IPS-11a (cell line): ENCODE results near the gene SLC17A2.

Experiments
- H3K4me3 ChIP-seq: one replicate; pipeline ENCODE4 v1.5.1; 2013; ENCODE audit warnings: low read depth, low read length, control low read depth

SLC17A2 gene, protein sequence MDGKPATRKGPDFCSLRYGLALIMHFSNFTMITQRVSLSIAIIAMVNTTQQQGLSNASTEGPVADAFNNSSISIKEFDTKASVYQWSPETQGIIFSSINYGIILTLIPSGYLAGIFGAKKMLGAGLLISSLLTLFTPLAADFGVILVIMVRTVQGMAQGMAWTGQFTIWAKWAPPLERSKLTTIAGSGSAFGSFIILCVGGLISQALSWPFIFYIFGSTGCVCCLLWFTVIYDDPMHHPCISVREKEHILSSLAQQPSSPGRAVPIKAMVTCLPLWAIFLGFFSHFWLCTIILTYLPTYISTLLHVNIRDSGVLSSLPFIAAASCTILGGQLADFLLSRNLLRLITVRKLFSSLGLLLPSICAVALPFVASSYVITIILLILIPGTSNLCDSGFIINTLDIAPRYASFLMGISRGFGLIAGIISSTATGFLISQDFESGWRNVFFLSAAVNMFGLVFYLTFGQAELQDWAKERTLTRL

DNA sequence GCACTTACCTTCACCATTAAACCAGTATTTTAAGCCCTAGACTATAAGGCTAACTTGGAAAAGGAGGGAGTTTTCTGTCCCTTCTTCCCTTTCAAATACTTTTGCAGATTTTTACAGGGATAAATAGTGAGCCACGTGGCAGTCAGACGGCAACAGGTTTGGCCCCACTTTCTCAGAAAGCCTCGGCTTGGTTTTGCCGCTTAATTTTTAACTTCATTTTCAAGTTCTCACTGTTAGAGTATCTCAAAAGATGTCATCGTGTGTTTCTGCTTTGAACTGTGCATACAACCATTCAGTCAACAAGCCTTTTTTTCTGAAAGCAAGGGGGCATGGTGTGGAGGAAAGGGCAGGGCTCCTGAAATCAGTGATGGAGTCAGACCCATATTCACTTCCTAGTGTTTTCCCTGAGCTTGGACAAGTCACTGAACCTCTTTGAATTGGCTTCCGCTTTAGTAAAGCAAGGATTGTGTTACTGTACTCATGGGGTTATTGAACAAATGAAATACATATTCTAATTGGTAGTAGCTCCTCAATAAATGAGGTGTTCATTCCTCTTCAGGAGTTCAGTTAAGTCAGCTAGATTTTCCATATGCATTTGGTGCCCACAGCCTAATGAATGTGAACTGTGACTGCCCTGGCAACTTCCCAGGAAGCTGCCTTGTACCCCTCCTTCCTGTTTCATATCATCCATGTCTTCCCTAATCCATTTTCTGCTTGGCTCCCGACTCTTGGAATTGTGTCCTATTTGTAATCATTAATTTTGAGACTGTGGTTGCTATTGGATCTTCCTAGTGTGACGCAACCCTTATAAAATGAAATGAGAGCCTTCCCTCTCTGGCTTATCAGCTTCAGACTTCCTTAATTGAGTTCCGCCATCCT is at the start of gene SLC17A2:
SLC17A2 (minus strand) TSS at position 160 of the 879 bp plus-strand sequence. CDS start 4,895 bp downstream, outside the sequence.
- H3K4me3 ChIP-seq = no peak within 1 kb of the TSS

DNA sequence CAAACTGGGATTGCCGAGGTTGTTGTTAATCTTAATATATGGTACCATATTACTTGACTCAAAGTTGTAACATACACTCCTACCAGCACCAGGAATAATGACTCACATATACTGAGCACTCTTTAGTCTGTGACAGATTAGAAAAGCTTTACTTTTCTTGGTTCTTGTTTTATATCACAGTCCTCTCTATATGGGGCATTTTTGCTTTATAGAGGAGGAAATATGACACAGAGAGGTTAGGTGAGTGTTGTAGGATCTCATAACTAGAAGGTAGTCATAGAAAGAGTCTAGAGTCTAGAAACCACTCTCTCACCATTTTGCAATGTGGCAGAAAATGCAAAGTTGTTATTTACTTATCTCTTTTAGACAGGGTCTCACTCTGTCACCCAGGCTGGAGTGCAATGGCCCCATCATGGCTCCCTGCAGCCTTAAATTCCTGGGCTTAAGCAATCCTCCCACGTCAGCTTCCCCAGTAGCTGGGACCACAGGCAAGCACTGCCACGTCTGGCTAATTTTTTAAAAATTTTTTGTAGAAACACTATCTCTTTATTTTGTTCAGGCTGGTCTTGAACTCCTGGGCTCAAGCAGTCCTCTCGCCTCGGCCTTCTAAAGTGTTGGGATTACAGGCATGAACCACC is 45.6 kb upstream of the SLC17A2 start:
- no peak overlapping the region for H3K4me3 ChIP-seq

DNA sequence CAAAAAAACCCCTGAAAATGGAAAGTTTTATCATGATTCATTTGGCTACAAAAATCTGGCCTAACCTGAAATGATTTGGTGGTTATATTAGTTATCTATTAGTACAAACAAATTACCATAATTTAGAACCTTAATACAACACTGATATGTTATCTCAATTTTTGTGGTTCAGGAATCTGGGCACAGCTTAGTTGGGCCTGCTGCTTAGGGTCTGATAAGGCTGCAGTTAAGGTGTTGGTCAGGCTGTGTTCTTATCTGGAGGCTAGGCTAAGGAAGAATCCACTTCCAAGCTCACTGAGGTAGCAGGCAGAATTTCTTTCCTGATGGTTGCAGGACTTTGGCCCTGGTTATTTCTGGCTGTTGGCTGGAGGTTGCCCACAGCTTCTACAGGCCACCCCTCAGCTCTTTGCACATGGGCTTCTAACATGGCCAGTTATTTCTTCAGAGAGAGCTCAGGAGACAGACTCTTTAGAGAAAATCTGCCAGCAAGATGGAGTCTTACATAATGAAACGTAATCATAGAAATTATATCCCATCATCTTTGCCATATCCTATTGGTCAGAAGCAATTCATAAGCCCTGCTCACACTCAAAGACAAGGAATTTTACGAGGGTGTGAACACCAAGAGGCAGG is 43.5 kb upstream of the SLC17A2 start:
- no peak overlapping the region for H3K4me3 ChIP-seq

DNA sequence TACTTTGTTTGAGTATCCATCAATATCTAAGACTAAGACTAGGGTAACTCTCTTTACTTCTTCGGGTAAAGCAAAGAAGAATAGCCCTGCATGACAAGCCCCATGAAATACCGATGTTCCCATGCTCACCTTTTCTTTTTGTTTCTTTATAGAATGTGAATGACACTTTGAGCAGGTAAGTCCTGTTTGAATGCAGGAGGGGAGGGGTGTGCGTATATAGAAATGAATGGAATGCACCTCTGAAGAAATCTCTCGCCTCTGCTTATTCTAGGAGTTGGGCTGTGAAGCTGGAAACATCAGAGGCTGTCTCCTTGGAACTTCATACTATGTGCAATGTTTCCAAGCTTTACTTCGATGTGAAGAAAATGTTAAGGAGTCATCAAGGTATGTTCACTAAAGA is 42.4 kb upstream of the SLC17A2 start:
- no peak overlapping the region for H3K4me3 ChIP-seq

GRCh38 chr6:25972128-25972527 is 41.6 kb upstream of the SLC17A2 start:
- H3K4me3 ChIP-seq = no peak overlapping the region

GRCh38 chr6:25971187-25971821 is 40.8 kb upstream of the SLC17A2 start:
- no peak overlapping the region for H3K4me3 ChIP-seq

- no peak overlapping the region for H3K4me3 ChIP-seq
Measured at GRCh38 chr6:25968769-25969168, 38.3 kb upstream of the SLC17A2 start.

GRCh38 chr6:25966711-25967110 is 36.2 kb upstream of the SLC17A2 start:
- no peak overlapping the region for H3K4me3 ChIP-seq

GRCh38 chr6:25965058-25965457 is 34.6 kb upstream of the SLC17A2 start:
- H3K4me3 ChIP-seq = no peak overlapping the region

- H3K4me3 ChIP-seq = no peak overlapping the region
Measured at GRCh38 chr6:25963426-25964123, 33.1 kb upstream of the SLC17A2 start.

DNA sequence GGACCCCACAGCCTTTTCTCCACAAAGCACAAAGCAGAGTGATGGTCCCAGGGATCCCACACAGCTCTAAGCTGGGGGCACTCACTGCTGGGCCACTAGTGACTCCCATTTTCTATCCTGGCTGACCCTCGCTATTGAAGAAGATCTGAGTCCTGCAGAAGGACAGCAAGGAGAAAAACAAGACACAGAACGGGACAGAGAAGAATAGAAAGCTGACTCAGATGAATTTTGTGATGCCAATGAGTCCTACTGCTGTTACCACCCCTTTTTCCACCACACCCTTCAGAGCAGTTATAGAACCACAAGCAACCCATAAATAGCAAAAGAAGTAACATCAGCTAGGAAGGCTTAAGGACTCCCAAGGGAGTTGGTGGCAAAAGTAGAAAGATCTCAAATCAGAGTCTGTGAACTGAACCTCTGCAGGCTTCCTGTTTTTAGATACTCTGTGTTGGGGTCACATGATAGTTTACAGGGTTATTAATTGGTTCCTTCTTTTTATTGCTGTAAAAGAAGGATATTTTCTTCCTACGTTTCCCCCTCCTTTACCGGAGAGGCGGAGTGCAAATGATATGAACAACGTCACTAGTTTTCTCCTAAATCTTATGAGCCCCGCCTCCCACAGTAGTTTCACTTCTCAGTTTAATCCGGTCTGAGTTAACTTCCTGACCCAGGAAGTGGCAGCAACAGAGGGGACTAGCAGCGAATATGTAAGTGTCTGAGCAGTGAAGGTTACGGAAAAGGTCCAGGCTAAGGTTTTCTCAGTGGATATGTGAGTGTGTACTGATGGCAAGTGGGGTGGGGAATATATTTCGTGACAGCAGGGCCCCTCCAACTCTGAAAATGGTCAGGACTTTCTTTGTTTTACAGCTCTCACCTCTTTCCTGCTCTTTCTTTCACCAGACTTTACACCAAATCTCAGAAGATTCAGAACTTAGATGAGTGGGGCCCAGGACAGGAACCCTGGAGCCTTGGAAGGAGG is 31.9 kb upstream of the SLC17A2 start, which contains the start of gene TRIM38:
TRIM38 (plus strand) TSS at position 654 of the 979 bp plus-strand sequence. CDS start 3,721 bp downstream, outside the sequence.
- H3K4me3 ChIP-seq = peak within 1 kb of the TSS; percentile 17

GRCh38 chr6:25961619-25962148 is 31.2 kb upstream of the SLC17A2 start:
- H3K4me3 ChIP-seq = no peak overlapping the region

GRCh38 chr6:25960734-25961133 is 30.2 kb upstream of the SLC17A2 start:
- H3K4me3 ChIP-seq = no peak overlapping the region

DNA sequence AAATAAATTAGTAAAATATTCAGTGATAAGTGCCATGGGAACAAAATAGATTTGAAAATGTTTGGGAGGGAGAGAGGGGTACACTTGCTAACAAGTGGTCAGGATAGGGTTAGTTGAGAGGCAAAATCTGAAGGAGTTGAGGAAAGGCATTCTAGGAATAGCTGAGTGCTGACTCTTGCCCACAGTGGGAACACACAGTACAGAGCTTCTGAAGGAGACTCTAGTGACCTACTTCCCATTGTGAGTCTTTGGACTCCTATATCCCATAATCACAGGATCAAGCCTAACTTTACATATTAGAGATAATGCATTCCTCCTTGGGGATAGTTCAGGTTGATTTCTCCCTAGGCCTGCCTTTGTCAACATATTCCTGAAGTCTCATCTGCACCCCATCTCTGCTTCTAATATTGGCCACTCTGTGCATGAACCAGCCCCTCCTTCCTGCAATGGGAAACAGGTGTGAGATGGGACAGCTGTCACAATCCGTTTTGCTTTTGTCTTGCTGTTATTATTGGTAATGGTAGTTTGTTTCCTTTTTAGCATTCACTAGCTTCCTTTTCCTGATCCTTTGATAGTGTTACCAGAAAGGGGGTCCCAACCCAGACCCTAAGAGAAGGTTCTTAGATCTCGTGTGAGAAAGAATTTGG is 29.5 kb upstream of the SLC17A2 start:
- H3K4me3 ChIP-seq = no peak overlapping the region

DNA sequence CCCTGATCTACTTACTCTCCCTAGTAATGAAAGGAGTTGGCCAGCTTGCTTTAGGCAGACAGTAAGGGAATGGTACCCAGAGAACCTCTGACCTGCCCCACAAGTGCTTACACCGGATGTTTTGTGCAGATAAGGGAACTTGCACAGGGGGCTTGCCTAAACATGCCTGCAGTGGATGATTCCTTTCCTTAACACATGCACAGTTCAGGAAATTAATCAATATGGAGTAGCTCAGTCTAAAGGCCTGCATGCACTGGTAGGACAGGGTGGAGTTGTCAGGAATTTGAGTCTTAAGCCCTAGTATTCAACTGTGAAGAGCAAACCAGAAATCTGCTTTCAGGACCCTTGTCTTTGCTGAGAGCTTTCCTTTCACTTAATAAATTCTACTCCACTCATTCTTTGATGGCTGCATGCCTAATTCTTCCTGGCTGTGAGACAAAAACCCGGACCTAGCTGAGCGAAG is 28.2 kb upstream of the SLC17A2 start:
- H3K4me3 ChIP-seq = no peak overlapping the region

DNA sequence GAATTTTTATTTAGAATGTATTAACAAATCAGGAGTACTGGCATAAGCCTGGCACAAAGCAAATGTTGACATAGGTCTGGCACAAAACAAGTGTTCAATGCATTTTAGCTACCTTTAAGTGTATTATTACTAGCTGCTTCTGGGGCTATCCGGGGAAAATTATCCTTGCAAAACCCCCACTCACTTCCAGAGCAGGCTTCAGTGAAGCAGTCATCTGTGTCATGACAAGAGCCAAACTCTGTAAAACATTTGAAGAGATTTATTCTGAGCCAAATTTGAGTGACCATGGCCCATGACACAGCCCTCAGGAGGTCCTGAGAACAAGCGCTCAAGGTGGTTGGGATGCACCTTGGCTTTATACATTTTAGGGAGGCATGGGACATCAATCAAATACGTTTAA is 25.7 kb upstream of the SLC17A2 start:
- H3K4me3 ChIP-seq = no peak overlapping the region

GRCh38 chr6:25954756-25955155 is 24.3 kb upstream of the SLC17A2 start:
- H3K4me3 ChIP-seq = no peak overlapping the region

- no peak overlapping the region for H3K4me3 ChIP-seq
Measured at GRCh38 chr6:25953733-25954132, 23.2 kb upstream of the SLC17A2 start.
